Psoas muscle (tissue), 8 donors: ENCODE measurements around the gene HOXB4. TPM values are rescaled to one million over a fixed set of nuclear protein-coding genes. Genes with fewer than 3 reads are reported as not detected.
A peak's percentile ranks its signal among the peaks of the same experiment; 100 is the strongest.

Source experiments
- ATAC-seq, 4 donors: fragments of 200-7000 bp; cut with Tn5 transposase; one replicate each; pipeline ENCODE4 v1.9.1; 2020; ENCODE audit warnings: moderate library complexity in 3 of 4, mild to moderate bottlenecking in 2 of 4
- DNase-seq, 2 donors: peaks; one replicate each; pipeline ENCODE4 v3.0.0-alpha.2; 2020
- H3K27ac ChIP-seq: fragments of 200-600 bp; one replicate; pipeline ENCODE4 v1.8.0; 2022
- H3K27me3 ChIP-seq, 3 donors: fragments of 200-600 bp in 1 of 3; one replicate each; pipeline versions ENCODE4 v1.6.1 to v1.8.0; 2013 to 2022; ENCODE audit warnings: low read length in 2 of 3, mild to moderate bottlenecking in 2 of 3, moderate library complexity in 1 of 3; ENCODE audit not compliant: insufficient read depth in 3 of 3
- H3K36me3 ChIP-seq, 2 donors: fragments of 200-600 bp in 1 of 2; one replicate each; pipeline versions ENCODE4 v1.6.1 to v1.8.0; 2013 to 2022; ENCODE audit warnings: low read depth in 1 of 2, mild to moderate bottlenecking in 1 of 2, moderate library complexity in 1 of 2; ENCODE audit not compliant: insufficient read depth in 1 of 2
- H3K4me1 ChIP-seq: fragments of 200-600 bp; one replicate; pipeline ENCODE4 v1.8.0; 2022
- H3K4me3 ChIP-seq: fragments of 200-600 bp; one replicate; pipeline ENCODE4 v1.8.0; 2022; ENCODE audit warnings: mild to moderate bottlenecking
- H3K9me3 ChIP-seq: fragments of 200-600 bp; one replicate; pipeline ENCODE4 v1.8.0; 2022
- CTCF ChIP-seq: fragments of 200-600 bp; IDR thresholded peaks from one replicate; pipeline ENCODE4 v1.8.0; 2022; ENCODE audit warnings: antibody characterized with exemption
- WGBS, 3 donors: extraction: QIAGEN DNeasy Blood & Tissue Kit; methylation state at CpG; one replicate each; pipeline versions ENCODE4 v1.1.6 to v1.1.7; 2013; 5-methylcytosine and 5-hydroxymethylcytosine counted together
- intact Hi-C, 2 donors: fragments of 100-400 bp; cut with DNase I; formaldehyde crosslinking; loops; one replicate each; pipeline versions ENCODE4 v1.11.0 to v1.14.2; 2022
- polyA plus RNA-seq, 3 donors: library from polyadenylated mRNA; stranded (reverse); fragments of 200-250 nt; gene quantifications; one replicate each; pipeline ENCODE4 v1.2.3, GENCODE V29; 2013
- total RNA-seq, 4 donors: library from RNA; stranded (reverse); fragmentation: NEBNext Ultra II Directional in 2 of 4; extraction: Animal tissue kit (Norgen Biotek cat#: 25700) in 2 of 4; gene quantifications; one replicate each; pipeline versions ENCODE4 v1.2.1 to v1.2.4, GENCODE V29; 2021 to 2023
- donor health status: healthy with polysubstance abuse.
- donor health status: DM: no; HTN: no; CAD: no; lungs with moderate emphysema.
- donor health status: Bipolar disorder and iron deficiency.
- donor health status: healthy.
- donor health status: DM: yes; HTN: yes; CAD: no.
- donor health status: DM: no; HTN: no; CAD: no.
- donor health status: DM: no; HTN: no; CAD: no.
- donor health status: DM: yes; HTN: yes; CAD: no.

Gene HOXB4
- total and polyA plus RNA-seq, 7 donors = 0.38 to 4.0 (median 0.89) TPM

DNA sequence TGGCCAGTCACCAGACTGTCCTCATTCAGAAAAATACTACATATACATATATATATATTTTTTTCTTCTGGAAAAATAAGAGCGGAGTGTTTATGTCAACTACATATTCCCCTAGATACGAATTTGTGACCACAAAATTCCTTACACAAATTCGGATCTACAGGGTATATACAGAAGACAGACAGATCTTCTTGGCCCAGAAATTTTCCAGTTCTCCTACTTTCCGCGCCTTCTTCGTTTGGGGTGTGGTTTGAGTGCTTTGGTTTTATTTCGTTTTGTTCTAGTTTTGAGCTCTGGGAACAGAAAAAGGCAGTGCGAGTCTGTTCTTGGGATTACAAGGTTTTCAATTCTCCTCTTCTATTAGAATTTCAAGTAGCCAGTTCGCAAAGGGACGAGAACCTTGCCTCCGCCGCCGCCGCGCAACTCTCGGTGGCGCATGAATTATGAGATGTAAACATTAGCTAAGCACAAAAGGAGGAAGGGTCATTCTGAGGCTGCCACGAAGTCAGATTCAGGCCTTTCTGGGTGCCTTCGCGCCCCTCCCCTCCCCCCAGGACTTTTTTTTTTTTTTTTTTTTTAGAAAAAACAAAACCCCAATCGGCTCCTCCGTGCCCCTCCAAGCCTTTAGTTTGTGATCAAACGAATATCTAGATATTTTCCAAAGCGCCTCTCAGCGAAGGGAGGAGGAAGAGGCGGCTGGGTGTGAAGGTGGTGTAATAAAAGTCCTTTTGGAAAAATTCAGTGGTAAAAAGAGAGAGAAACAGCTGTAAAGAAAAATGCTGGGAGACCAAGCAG lies 1.8 kb upstream of the HOXB4 start:
- H3K27ac ChIP-seq = peak overlapping the region; percentile 4
- H3K4me3 ChIP-seq = peak overlapping the region; percentile 73
- H3K4me1 ChIP-seq = no peaks in the 10 kb centered on the region
- peaks cover 0 to 95% (median 34%) of the 10 kb centered on the region in 3 donors for H3K27me3 ChIP-seq
- no peaks in the 10 kb centered on the region for H3K36me3 ChIP-seq
- no peak for DNase-seq
- WGBS, 3 donors = 33 to 47% (median 39%) methylated on average over 26 of the region's 26 CpGs
- TF ChIP-seq CTCF = no peak
- intact Hi-C loops = no loop called here
- H3K9me3 ChIP-seq = no peaks in the 10 kb centered on the region
- no peak for ATAC-seq

GRCh38 chr17:48579471-48579759 lies 1.3 kb upstream of the HOXB4 start:
- no peaks in the 10 kb centered on the region for H3K36me3 ChIP-seq
- ATAC-seq (no peak), DNase-seq (no peak)
- H3K27ac ChIP-seq = peak overlapping the region; percentile 4
- no peaks in the 10 kb centered on the region for H3K9me3 ChIP-seq
- H3K4me1 ChIP-seq = no peaks in the 10 kb centered on the region
- 28 to 33% (median 32%) methylated on average over 7 of the region's 7 CpGs for WGBS, 3 donors
- intact Hi-C loops = no loop called here
- H3K27me3 ChIP-seq = peaks cover 0 to 97% (median 36%) of the 10 kb centered on the region in 3 donors
- no peak for TF ChIP-seq CTCF
- peak overlapping the region; percentile 73 for H3K4me3 ChIP-seq

DNA sequence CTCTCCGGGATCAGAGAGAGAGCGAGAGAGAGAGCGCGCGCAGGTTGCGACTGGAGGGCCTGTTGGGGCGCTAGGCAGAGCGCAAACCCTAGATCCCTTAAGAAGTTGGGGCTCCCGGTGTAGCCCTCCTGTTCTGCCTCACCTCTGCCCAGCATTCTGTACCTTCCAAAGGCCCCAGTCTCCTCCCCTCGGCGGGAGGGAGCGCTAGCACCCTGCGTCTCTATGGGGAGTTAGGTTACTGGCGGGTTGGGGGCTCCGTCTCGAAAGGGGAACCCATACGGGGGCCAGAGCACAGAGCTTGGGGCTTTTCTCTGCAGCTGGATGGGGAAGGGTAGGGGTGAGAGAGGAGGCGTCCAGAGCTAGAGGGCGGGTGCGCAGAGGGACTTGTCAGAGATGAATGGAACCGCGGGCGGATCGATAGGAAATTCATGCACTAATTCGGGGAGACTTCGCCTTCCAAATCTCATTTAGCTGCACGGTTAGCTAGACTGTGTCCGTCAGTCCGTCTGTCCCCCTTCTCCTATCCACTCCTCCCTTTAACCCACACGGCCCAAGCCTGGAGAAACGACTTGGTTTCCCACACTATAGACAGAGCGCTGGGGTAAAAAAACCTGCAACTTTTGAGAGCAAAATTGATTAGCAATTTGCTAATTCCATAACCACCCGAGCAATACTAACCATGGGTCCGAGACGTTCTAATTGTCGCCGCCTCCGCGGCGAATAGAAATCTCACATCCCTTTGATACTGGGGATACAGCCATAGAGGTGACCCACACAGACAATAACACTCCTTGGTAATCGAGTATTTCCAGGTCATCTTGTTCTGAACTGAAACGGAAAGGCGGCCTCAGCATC lies 693 bp upstream of the HOXB4 start:
- ATAC-seq = peak; percentile 6 to 35 (median 19)
- TF ChIP-seq CTCF = no peak
- H3K27ac ChIP-seq = peak overlapping the region; percentile 65
- H3K36me3 ChIP-seq = no peaks in the 10 kb centered on the region
- DNase-seq = no peak
- H3K4me1 ChIP-seq = no peaks in the 10 kb centered on the region
- intact Hi-C loops = no loop called here
- no peaks in the 10 kb centered on the region for H3K9me3 ChIP-seq
- peak overlapping the region; percentile 73 for H3K4me3 ChIP-seq
- 10 to 14% (median 12%) methylated on average over 42 to 43 of the region's 43 CpGs for WGBS, 3 donors
- peaks cover 0 to 97% (median 37%) of the 10 kb centered on the region in 3 donors for H3K27me3 ChIP-seq

- Histone ChIP-seq H3K27me3 (peaks cover 1 to 91% (median 29%) of the 10 kb centered on the region in 3 donors), H3K36me3 (no peaks in the 10 kb centered on the region), H3K4me3 (peak overlapping the region; percentile 73), H3K4me1 (no peaks in the 10 kb centered on the region), H3K27ac (peak overlapping the region; percentile 65), H3K9me3 (no peaks in the 10 kb centered on the region)
- intact Hi-C loops = no loop called here
- 12 to 14% (median 12%) methylated on average over 13 to 19 of the region's 19 CpGs for WGBS, 3 donors
- TF ChIP-seq CTCF = no peak
- no peak for DNase-seq
- no peak for ATAC-seq
Observed at GRCh38 chr17:48577330-48577945, 712 bp downstream of the HOXB4 start.
